GM12878 (cell line): Measurements from ENCODE around the gene LDLRAP1. TPM values are rescaled to one million over a fixed set of nuclear protein-coding genes. Genes with fewer than 3 reads are reported as not detected.
"Not testable (repeated sequence)": the region's sequence is repeated elsewhere in the genome, so short reads cannot be mapped to it uniquely, and the experiment has no call there.

Experiments used
- ATAC-seq: fragments of 200-7000 bp; cut with Tn5 transposase; 3 replicates; pipeline ENCODE4 v1.9.1; 2020; ENCODE audit warnings: mild to moderate bottlenecking, moderate library complexity
- BruUV-seq: library from RNA; stranded (reverse); fragments of 400-500 nt; replicated peaks from 2 replicates; lab custom pipeline; 2021; lab: Mats Ljungman, UMichigan
- CTCF ChIA-PET: fragments of 300-600 bp; sonication (Branson Sonifier 250); formaldehyde crosslinking; extraction: SDS; loops from one replicate; lab custom pipeline; 2021; ENCODE audit warnings: inconsistent platforms; lab: Yijun Ruan, JAX
- POLR2A ChIA-PET: fragments of 350-600 bp; formaldehyde crosslinking; extraction: SDS; loops from one replicate; lab custom pipeline; 2021; ENCODE audit warnings: inconsistent platforms; lab: Charles Lee
- RAD21 ChIA-PET: fragments of 300-600 bp; sonication (Branson Sonifier 250); formaldehyde crosslinking; loops from one replicate; lab custom pipeline; 2023; ENCODE audit warnings: antibody characterized with exemption; ENCODE audit not compliant: unreplicated experiment; lab: Charles Lee
- SMC1A ChIA-PET: fragments of 300-600 bp; sonication (Branson Sonifier 250); formaldehyde crosslinking; loops from one replicate; lab custom pipeline; 2023; ENCODE audit not compliant: unreplicated experiment, uncharacterized antibody; lab: Charles Lee
- DNase-seq: peaks from one replicate; pipeline ENCODE4 v3.0.0-alpha.2; 2011; ENCODE audit warnings: low read depth, low spot score
- FAIRE-seq: peaks from 3 replicates; lab custom pipeline; 2011; peaks lifted over from hg19 to GRCh38; lab: Jason Lieb, UNC
- H2AFZ ChIP-seq: 2 replicates; pipeline ENCODE4 v1.6.0; 2011; ENCODE audit warnings: low read depth, low read length, control low read depth; ENCODE audit not compliant: control insufficient read depth
- H3K27ac ChIP-seq: 2 replicates; pipeline ENCODE4 v1.5.1; 2011; ENCODE audit warnings: control low read depth; ENCODE audit not compliant: control insufficient read depth, insufficient read depth
- H3K27me3 ChIP-seq, 2 experiments: replicated peaks in 1 of 2; 2 replicates each; pipeline versions ENCODE4 v1.6.0 to v1.6.1; 2011; ENCODE audit warnings: low read length in 1 of 2; ENCODE audit not compliant: control insufficient read depth in 2 of 2, insufficient read depth in 2 of 2
- H3K36me3 ChIP-seq, 2 experiments: 2 replicates each; pipeline ENCODE4 v1.5.1; 2011; ENCODE audit warnings: low read length in 1 of 2; ENCODE audit not compliant: control insufficient read depth in 2 of 2, insufficient read depth in 2 of 2
- H3K4me1 ChIP-seq: 2 replicates; pipeline ENCODE4 v1.6.1; 2011; ENCODE audit warnings: mild to moderate bottlenecking, low read length, moderate library complexity, mixed read lengths; ENCODE audit not compliant: control insufficient read depth, insufficient read depth
- H3K4me2 ChIP-seq: 2 replicates; pipeline ENCODE4 v1.6.0; 2011; ENCODE audit warnings: control low read depth; ENCODE audit not compliant: control insufficient read depth, insufficient read depth
- H3K4me3 ChIP-seq: fragments of 200-600 bp; sonication (generic); 2 replicates; pipeline ENCODE4 v1.5.1; 2016
- H3K79me2 ChIP-seq: 2 replicates; pipeline ENCODE4 v1.6.0; 2011; ENCODE audit warnings: low read length; ENCODE audit not compliant: control insufficient read depth, insufficient read depth
- H3K9ac ChIP-seq: 2 replicates; pipeline ENCODE4 v1.8.0; 2011; ENCODE audit warnings: low read length, control low read depth, mixed read lengths; ENCODE audit not compliant: control insufficient read depth, insufficient read depth
- H3K9me3 ChIP-seq: replicated peaks from 3 replicates; pipeline ENCODE4 v1.5.1; 2011; ENCODE audit warnings: mild to moderate bottlenecking, low read length; ENCODE audit not compliant: control insufficient read depth, insufficient read depth
- H4K20me1 ChIP-seq: 2 replicates; pipeline ENCODE4 v1.6.0; 2011; ENCODE audit not compliant: control insufficient read depth, insufficient read depth
- BCL11A ChIP-seq: IDR thresholded peaks from 2 replicates; pipeline ENCODE4 v1.6.1; 2011; ENCODE audit warnings: low read depth, low read length
- CHD1 ChIP-seq: IDR thresholded peaks from 2 replicates; pipeline ENCODE4 v1.6.1; 2012; ENCODE audit warnings: low read depth, low read length, improper control_type of control experiment
- GATAD2B ChIP-seq: fragments of 450-650 bp; conservative IDR thresholded peaks from 2 replicates; pipeline ENCODE4 v1.6.1; 2017; ENCODE audit warnings: low read depth, mild to moderate bottlenecking, moderate library complexity
- HDAC2 ChIP-seq: fragments of 200-600 bp; sonication (generic); IDR thresholded peaks from 2 replicates; pipeline ENCODE4 v1.6.1; 2017
- WGBS: methylation state at CpG from one replicate; pipeline ENCODE4 v1.1.6; 2016; ENCODE audit warnings: low lambda C conversion rate; ENCODE audit not compliant: insufficient replicate concordance, insufficient coverage; ENCODE audit errors: missing lambda C conversion rate; 5-methylcytosine and 5-hydroxymethylcytosine counted together
- in situ Hi-C: fragments of 300-500 bp; cut with MboI; formaldehyde crosslinking; loops from 9 replicates; pipeline ENCODE4 v1.14.3; 2018; ENCODE audit warnings: mixed read lengths
- intact Hi-C: fragments of 100-400 bp; cut with micrococcal nuclease; formaldehyde crosslinking; loops from one replicate; pipeline ENCODE4 v1.14.2; 2022; ENCODE audit not compliant: unreplicated experiment
- polyA plus RNA-seq, 11 experiments: library from polyadenylated mRNA; depleted of rRNA in 4 of 11; unstranded in 6 of 11; stranded (reverse) in 5 of 11; fragments of >200 nt; fragmentation: Nextera tagmentation in 4 of 11; fragmentation: Illumina TruSeq in 1 of 11; extraction: Ambion mirVana in 4 of 11; extraction: Trizol in 1 of 11; gene quantifications; 1 replicate in 1 of 11; 2 replicates in 10 of 11; pipeline versions ENCODE4 v1.2.1 to v1.2.3, GENCODE V29; 2011 to 2016; ENCODE audit warnings: inconsistent platforms in 2 of 11, missing spikeins in 2 of 11, low read depth in 1 of 11
- total RNA-seq, 4 experiments: library from RNA; depleted of rRNA in 3 of 4; stranded (reverse); fragments of >200 nt in 3 of 4; fragmentation: Illumina TruSeq in 1 of 4; extraction: Trizol in 1 of 4; gene quantifications; 2 replicates each; pipeline versions ENCODE4 v1.2.1 to v1.2.3, GENCODE V29; 2013 to 2021

The LDLRAP1 gene
- total and polyA plus RNA-seq, 10 of the 15 experiments (the other 5 are each of a cell fraction or from before 2014, with no cell fraction given): 0.43 to 37.6 (median 22.0) TPM

GRCh38 chr1:25594971-25595370 lies 51.6 kb downstream of the LDLRAP1 start:
- Histone ChIP-seq H3K79me2 (no peaks in the 10 kb centered on the region), H2AFZ (no peak overlapping the region), H3K9ac (no peak overlapping the region), H3K36me3 (no peaks in the 10 kb centered on the region)
- DNase-seq: no peak
- TF ChIP-seq CHD1: no peak
- TF ChIP-seq HDAC2: no peak
- no peak for TF ChIP-seq GATAD2B
- no peak for TF ChIP-seq BCL11A
- TF ChIP-seq, all 136 proteins: peak for 0
- Histone ChIP-seq H3K4me2 (no peak overlapping the region), H3K4me3 (no peak overlapping the region), H3K9me3 (peaks cover 7% of the 10 kb centered on the region; the same call in 2 of the 3 replicates), H3K27ac (no peak overlapping the region), H3K4me1 (peaks cover 3% of the 10 kb centered on the region), H4K20me1 (no peaks in the 10 kb centered on the region), H3K27me3 (no peaks in the 10 kb centered on the region)
- CTCF ChIA-PET: no interaction called here
- POLR2A ChIA-PET: no interaction called here
- 16% methylated on average over 2 of the region's 2 CpGs for whole genome bisulfite sequencing
- FAIRE-seq (no peak), ATAC-seq (no peak)
- intact Hi-C loops: no loop called here
- RAD21 ChIA-PET: interaction anchor here (0.6 kb wide), 1 partner anchor 104 kb away, joined by 3 read pairs; no protein-coding TSS in a partner anchor
- no TSS peak for BruUV-seq
- SMC1A ChIA-PET: no interaction called here
- in situ Hi-C loops: no loop called here

GRCh38 chr1:25596641-25597040 lies 53.2 kb downstream of the LDLRAP1 start:
- intact Hi-C loops, H4K20me1 ChIP-seq, H3K4me3 ChIP-seq, in situ Hi-C loops, DNase-seq, H3K79me2 ChIP-seq, H3K4me2 ChIP-seq, H3K27ac ChIP-seq, H3K9ac ChIP-seq, H3K36me3 ChIP-seq, RAD21 ChIA-PET, FAIRE-seq, H3K9me3 ChIP-seq, BruUV-seq, H3K27me3 ChIP-seq, H2AFZ ChIP-seq, ATAC-seq: not testable (repeated sequence)
- CTCF ChIA-PET: interaction anchor here (3.8 kb wide), 1 partner anchor 12 kb away, joined by 18 read pairs; no protein-coding TSS in a partner anchor
- POLR2A ChIA-PET: interaction anchor here (0.6 kb wide), 1 partner anchor 1042 kb away, joined by 3 read pairs; no protein-coding TSS in a partner anchor
- WGBS: 64% methylated on average over 5 of the region's 5 CpGs
- SMC1A ChIA-PET: interaction anchor here (1.1 to 2.2 kb wide), 3 partner anchors 12 to 47 kb away, joined by 3 to 6 read pairs (median 4); no protein-coding TSS in a partner anchor
- H3K4me1 ChIP-seq: peaks cover 15% of the 10 kb centered on the region
